HG03066 (cell line): ENCODE results near the gene ANXA6.
A peak's percentile ranks its signal among the peaks of the same experiment; 100 is the strongest.
"Not testable (repeated sequence)": the region's sequence is repeated elsewhere in the genome, so short reads cannot be mapped to it uniquely, and the experiment has no call there.

Source experiments
- ATAC-seq: cut with Tn5 transposase; IDR thresholded peaks from one replicate; pipeline ENCODE4 v1.9.1; 2021; ENCODE audit warnings: low read depth; ENCODE audit not compliant: unreplicated experiment

The ANXA6 gene

DNA sequence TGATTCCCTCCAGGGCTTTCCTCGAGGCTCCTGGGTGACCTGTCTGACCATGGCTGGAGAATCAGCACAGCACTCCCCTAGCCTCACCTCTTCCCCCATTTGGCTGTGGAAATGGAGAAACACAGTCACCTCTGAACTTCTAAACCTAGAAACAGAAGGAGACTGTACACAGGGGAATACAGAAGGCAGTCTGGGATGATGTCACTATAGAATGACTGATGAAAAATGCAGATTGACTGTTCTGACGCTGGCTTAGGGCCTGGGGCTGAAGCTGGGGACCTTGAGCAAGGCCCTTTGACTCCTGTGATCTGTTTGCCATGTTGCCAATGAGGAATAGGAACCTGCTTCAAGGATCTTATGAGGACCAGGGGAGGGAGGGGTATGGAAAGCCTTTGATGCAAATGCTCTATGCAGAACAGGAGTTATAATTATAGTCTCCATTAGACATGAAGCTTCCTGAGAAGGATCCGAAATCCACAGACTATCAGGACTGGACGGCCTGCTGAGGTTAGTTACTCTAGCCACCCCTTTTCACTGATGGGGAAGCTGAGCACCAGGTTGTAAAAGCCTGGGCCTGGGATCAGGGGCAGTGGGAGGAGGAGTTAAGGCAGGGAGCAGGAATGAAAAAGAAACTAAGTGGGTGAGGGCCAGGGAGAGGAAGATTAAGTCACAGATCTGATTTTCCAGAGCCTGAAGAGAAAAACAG, 24.4 kb upstream of the ANXA6 start:
- no peak for ATAC-seq

DNA sequence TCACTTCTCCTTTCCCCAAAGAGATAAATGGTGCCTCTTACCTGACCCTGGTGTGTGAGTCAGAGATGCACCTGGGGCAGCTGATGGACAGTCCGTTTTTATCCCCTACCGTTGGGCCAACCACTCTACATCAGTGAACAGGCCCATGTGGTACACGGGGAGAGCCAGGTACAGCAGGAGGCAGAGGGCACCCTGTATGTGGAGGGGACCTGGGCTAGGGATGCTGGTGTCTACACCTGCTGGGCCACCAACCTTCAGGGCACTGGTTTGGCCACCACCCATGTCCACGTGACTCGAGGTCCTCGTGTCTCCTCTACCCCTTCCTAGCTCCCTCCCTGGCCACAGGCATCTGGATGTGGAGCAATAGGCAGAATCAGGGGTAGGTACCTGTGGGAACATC, 22.7 kb upstream of the ANXA6 start:
- ATAC-seq, result no peak

DNA sequence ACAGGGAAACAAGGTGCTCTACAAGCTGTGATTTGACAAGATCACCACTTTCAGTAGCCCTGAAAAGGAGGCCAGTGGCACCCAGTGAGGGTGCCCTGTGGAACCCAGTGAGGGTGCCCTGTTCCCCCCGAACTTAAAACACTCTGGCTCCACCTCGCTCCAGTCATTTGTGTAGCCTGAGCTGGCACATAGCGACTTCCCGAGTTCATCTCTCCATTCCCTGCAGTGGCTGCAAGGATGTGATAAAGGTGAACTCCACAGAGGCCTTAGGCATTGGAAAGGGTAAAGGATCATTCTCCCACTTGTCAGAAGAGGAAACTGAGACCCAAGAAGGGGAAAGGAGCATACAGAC, 21.9 kb upstream of the ANXA6 start:
- no peak for ATAC-seq

DNA sequence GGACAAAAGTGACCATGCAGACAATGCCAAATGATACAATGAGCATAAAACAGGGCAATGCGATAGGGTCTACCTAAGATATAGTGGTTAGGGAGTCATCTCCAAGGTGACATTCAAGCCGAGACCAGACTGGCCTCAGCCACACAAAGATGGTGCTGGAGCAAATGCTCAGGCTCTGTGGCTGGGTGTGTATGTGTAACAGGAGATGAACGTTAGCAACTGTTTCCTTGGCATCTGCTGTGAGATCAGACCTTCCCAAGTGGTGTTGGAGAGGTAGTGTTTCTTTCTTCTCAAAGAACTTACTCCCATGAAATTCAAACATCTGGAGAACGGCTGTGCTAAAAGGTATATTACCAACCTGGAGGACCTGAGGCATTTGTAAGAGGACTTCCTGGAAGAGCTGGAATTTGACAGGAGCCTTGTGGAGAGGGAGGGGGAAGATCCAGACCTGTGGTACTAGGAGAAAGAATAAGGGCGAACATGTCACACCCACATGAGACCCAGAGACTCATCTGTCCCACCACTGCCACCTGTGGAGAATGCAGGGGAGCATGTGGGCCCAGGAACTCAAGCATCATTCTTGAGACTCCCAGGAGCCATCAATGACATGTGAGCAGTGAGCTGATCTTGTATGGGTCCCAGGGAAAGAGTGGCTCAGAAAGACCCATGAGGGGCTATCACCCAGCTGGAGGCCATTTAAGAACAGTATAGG, 21.4 kb upstream of the ANXA6 start:
- no peak for ATAC-seq

DNA sequence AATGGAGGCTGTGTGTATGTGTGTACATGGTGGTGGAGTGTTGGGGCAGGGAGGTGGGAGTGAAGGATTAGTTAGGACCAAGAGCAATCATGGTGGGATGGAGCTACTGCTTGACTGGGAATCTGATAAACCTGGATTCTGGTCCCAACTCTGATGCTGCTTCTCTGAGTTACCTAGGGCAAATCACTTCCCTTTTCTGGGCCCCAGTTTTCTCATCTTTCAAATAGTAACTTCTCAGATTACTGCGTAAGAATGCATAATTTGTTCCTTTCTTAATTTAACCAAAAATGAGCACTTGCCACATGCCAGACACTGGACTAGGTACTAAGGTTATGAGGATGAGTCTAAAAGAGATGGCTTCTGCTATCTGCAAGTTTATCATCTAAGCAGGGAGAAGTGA, 20.8 kb upstream of the ANXA6 start:
- ATAC-seq, result no peak

DNA sequence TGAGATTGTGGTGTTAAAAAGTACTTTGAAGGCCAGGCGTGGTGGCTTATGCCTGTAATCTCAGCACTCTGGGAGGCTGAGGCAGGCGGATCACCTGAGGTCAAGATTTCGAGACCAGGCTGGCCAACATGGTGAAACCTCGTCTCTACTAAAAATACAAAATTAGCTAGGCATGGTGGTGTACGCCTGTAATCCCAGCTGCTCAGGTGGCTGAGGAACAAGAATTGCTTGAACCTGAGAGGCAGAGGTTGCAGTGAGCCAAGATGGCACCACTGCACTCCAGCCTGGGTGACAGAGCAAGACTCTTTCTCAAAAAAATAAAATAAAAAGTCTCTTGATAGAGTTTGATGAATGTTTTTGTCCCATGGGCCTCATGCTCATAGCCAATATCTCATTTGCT, 18.7 kb upstream of the ANXA6 start:
- ATAC-seq, result not testable (repeated sequence)

DNA sequence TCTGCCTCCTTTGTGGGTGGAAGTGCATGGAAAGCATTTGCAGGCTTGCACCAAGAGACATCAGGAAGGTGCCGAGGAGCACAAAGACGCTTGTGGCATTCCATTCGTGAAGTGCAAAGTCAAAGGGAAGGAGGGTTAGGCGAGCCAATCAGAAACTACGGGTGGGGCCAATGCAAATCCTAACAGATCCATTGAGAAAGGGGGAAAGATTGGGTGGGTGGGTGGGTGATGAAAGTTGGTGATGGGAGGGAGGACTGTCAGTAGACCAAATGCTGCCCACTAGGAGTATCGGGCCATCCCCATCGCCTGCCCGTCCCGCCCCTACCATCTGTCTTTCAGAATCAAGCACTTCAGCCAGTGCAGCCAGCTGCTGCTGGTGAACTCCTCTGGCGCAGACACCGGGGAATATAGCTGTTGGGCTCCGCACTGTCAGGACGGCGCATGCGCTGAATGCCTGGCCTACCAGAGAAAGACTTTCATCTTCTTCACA, 17.1 kb upstream of the ANXA6 start:
- ATAC-seq, result no peak

DNA sequence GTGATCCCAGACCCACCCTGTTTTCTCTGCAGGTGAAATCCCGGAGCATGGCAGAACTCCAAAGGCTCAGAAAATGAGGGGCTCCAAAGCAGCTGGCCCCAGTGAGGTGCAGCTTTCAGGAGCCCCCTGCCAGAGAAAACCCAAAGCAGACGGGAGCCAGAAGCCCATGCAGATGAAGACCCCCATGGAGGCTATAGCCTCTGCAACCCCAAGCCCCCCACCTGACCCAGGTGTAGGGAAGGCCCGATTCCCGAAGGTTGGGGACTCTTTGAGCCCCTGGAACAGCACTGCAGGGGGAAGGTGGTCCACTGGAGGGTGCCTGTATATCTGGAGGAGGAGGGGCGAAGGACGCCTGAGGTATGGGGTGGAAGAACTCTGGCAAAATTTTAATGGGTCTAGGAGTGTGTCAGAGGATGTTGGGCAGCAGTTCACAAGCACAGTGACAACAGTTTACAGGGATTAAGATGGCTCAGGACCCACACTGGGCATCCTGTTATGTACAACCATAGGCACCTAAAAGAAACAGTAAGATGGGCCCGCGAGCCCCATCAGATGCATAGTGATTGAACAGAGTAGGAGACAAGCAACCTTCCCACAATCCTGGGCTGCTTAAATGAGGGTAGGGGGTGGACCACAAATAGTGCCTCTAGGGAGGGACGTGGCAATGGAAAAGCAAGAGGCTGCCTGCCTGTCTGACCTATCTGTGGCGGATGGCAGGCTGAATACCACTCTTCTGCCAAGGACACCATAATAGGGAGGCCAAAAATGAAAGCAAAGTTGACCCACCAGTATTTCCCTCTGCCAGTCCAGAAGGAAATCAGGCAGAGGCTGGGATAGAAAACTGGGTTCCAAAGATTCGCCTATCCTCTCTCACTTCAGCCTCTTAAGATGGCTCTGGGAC, 16.4 kb upstream of the ANXA6 start:
- no peak for ATAC-seq

DNA sequence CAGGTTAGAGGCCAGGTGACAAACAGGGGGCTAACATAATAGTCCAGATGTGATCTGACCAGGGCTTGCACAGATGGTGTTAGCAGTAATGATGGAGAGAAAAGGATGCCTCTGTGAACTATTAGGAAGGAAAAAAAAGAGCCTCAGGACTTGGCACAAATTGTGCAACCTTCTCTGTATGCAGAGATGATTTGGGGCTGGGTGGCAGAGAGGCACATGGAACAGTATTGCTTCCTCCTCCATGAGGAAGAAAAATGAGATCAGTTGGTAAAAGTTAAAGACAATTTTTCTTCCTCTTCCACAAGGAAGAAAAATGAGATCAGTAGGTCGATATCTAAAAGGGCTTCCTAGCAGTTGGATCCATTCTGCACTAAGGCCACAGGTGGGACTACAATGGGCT, 13.9 kb upstream of the ANXA6 start:
- ATAC-seq, result no peak

DNA sequence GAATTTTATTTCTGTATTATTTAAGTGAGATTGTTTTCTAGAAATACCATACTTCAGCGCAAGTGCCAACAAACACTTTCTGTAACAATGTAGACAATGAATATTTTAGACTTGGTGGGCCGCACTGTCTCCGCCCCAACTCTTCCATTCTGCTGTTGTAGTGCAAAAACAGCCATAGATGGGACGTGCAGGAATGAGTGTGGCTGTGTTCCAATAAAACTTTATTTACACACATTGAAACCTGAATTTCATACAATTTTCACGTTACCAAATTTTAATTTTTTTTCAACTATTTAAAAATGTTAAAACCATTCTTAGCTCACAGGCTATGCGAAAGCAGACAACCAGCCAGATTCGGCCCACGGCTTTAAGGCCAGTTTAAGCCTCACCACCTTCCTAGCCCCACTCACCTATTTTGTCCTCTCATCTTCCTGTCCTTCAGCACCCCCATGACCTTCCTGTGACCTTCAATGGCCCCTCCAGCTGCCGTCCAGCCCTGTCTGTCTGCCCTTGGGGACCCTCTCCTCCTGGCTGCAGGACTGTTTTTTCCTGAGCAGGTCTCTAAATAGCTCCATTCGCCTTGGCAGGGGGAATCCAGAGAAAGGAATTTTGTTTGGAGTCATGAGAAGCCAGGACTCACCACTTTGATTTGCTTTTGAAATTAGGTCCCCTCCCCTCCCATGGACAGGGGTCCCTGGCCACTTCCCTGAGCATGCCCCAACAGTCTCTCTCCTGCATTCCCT, 11.2 kb upstream of the ANXA6 start:
- no peak for ATAC-seq

DNA sequence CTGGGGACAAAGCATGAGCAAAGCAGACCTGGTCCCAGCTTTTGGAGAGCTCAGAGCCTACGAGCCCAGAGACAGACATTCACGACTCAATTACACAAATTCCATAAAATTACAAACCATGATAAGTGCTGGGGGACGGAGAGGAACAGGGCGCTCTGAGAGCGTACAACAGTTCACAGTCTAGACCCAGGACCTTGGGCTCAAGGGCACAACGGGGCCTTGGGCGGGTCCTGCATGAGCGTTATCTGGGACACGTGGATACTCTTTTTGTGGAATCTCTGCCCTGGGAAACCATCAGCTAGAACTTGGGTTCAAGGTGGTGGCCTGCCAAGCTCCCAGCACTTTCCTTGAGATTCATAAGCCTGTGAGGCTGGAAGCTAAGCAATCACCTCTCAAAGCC, 9.4 kb upstream of the ANXA6 start:
- no peak for ATAC-seq

DNA sequence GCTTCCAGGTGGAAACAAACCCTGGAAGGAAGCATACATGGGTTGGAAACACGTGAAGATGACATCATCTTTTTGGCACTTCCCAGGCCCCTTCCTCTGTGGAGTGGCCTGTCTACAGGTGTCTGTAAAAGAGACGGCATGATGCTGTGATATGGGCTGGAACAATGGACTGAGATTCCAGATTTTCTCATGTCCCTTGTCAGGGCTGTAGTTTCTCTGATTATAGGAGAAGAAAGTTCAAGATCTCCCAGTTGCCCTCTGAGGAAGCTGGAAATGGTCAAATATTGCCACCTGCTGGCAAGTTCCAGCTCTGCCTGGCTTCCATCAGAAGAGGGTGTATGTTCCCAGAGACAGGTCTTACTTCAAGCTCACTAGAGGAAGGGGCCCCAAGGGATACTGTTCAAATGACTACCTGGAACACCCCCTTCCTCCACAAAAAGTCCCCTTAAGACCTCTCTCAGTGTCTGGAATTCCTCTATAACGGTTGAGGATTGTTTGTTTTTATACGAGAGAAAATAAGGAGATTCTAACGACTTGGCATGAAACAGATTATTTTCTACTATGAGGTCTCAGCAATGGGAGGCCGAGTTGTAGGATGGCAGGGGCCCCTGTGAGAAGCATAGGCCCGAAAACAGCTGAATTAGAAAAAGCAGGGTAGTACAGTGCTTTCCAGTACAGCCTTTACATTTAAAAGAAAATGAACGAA, 7.3 kb upstream of the ANXA6 start:
- ATAC-seq, result peak; percentile 91

DNA sequence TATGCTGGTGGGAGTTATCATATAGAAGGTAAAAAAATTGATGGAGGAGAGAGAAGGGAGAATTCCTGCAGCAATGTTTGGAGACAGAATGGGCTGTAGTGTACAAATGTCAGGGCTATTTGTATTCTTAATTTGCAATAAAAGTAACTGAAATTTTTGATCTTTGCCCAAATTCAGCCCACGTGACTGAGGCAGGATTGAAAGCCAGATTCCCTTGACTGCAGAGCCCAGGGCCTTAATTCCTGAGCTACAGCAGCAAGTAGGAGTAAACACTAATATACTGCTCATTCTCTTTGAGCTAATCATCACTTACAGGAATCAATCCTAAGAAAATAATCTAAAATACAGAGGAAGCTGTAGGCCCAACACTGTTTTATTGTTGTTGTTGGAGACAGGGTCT, 5.2 kb upstream of the ANXA6 start:
- ATAC-seq, result no peak

DNA sequence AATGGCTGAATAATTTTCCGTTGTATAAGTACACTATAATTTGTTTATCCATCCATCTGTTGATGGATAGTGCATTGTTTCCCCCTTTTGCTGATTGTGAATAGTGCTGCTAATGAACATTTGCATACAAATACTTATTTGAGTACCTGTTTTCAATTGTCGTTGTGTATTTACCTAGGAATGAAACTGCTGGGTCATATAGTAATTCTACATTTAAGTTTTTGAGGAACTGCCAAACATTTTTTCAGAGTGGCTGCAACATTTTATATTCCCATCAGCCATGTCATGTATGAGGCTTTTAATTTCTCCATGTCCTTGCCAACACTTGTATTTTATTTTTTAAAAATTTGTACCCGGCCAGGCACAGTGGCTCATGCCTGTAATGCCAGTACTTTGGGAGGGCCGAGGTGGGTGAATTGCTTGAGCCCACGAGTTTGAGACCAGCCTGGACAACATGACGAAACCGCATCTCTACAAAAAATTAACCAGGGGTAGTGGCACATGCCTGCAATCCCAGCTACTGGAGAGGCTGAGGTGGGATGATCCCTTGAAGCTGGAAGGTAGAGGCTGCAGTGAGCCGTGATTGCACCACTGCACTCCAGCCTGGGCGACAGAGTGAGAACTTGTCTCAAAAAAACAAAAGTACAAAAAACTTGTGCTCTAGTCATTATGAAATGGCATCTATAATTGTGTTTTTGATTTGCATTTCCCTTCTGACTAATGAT, 2.2 kb upstream of the ANXA6 start:
- no peak for ATAC-seq

DNA sequence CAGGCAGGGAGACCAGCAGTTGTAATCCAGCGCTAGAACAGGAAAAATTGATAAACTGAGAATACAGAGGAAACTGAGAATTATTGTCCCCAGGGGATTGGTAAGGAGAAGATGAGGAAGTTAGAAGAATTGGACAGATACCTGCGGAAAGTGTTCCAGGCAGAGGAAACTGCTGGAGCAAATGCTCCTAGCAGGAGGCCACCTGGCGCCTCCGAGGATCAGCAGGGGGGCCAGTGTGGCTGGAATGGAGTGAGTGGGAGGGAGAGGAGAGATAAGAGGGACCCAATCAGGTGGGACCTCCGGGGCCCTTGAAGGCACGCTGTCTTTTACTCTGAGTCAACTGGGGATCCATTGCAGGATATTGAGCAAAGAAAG, 695 bp upstream of the ANXA6 start:
- no peak for ATAC-seq

DNA sequence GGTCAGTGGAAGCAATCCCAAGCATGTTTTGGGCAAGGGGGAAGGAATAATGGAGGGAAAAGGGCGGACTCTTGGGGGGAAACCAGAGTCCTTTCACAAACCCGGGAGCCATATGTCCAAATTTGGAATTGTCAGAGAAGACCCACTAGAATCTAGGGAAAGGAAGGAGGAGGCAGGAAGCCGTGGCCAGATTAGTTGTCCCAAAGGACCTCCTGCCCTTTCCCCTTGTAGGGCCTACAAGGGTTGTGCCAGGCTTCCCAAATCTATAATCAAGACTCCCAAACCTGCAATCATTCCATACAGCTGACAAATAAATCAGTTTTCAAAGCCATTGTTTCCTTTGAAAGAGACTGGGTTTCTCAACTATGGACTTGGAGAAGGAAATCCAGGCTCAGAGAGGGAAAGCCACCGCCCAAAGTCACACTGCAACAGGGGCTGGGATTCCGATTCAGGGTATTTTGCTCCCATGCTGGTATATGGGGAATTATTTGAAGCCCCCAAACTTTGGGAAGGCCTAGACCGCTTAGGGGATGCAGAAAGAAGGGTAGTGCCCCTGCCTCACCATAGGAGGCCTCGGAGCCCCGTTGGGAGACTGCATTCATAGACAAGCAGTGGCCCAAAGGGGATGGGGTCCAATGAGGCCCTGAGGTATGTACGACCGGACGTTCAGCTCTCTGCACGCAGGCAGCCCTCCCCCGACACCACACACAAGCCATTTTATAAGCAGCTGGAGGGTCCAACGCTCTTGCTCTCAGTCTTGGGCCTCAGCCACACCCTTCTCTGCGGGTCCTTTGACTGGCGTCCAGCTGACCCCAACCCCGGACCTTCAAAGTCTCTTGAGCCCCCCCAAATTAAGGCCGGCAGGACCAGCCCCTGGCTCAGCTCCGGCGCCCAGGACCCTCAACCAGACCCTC, 815 bp downstream of the ANXA6 start:
- ATAC-seq, result peak; percentile 17

DNA sequence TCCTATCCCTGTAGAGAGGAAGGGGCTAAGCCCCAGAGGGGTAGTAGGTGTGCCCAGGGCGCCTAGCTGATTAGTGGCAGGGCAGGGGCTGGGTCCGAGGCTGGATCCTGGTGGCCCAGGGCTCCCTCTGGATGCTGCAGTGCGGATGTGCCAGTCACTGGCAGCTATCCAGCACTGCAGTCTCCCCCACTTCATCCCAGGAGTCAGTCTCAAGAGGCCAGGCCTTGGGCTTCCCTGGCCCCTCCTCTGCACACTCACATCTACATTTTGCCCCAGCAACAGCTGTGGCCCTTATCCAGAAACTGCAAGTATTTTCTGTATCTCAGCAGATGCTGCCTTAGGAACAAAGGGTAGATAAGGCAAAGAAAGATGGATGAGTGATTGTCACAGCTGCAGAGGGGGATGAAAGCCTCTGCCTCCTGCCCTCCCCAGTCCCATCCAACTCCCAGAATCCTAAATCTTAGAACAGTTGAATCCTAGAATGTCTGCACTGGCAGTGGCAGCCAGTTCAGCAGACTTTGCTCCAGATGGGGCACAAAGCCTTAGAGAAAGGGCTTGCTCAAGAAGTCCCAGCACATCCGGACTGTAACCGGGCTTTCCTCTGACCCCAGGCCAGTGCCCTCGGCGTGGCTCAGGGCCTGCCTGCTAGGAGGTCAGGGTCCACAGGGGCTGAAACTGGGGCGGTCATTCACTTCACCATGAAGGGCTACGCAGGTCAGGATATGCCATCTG, 1.6 kb downstream of the ANXA6 start:
- ATAC-seq, result no peak
